Heart left ventricle (tissue), 16 donors: ENCODE data around the gene SLC10A6. TPM values are rescaled to one million over a fixed set of nuclear protein-coding genes. Genes with fewer than 3 reads are reported as not detected.
A peak's percentile ranks its signal among the peaks of the same experiment; 100 is the strongest.

Source experiments
- ATAC-seq, 4 donors: fragments of 200-7000 bp; cut with Tn5 transposase; one replicate each; pipeline ENCODE4 v1.9.1; 2020 to 2022; ENCODE audit warnings: moderate library complexity in 4 of 4, mild to moderate bottlenecking in 3 of 4, moderate number of reproducible peaks in 1 of 4
- DNase-seq, 5 donors: peaks; one replicate each; pipeline ENCODE4 v3.0.0-alpha.2; 2020
- H3K27ac ChIP-seq, 12 donors: fragments of 200-600 bp; sonication (generic) in 4 of 12; one replicate each; pipeline versions ENCODE4 v1.5.0 to v1.8.0; 2016 to 2022; ENCODE audit warnings: mild to moderate bottlenecking in 2 of 12
- H3K27me3 ChIP-seq, 9 donors: fragments of 200-600 bp; sonication (generic) in 2 of 9; one replicate each; pipeline versions ENCODE4 v1.5.1 to v1.8.0; 2016 to 2022; ENCODE audit warnings: mild to moderate bottlenecking in 3 of 9
- H3K36me3 ChIP-seq, 9 donors: fragments of 200-600 bp; sonication (generic) in 2 of 9; one replicate each; pipeline versions ENCODE4 v1.5.0 to v1.8.0; 2018 to 2022; ENCODE audit warnings: mild to moderate bottlenecking in 2 of 9
- H3K4me1 ChIP-seq, 12 donors: fragments of 200-600 bp; sonication (generic) in 4 of 12; one replicate each; pipeline versions ENCODE4 v1.5.0 to v1.8.0; 2016 to 2022; ENCODE audit warnings: mild to moderate bottlenecking in 3 of 12
- H3K4me3 ChIP-seq, 12 donors: fragments of 200-600 bp; sonication (generic) in 4 of 12; one replicate each; pipeline versions ENCODE4 v1.5.0 to v1.8.0; 2017 to 2022; ENCODE audit warnings: mild to moderate bottlenecking in 9 of 12, moderate library complexity in 4 of 12
- H3K9me3 ChIP-seq, 12 donors: fragments of 200-600 bp; sonication (generic) in 4 of 12; one replicate each; pipeline versions ENCODE4 v1.5.0 to v1.8.0; 2016 to 2022; ENCODE audit warnings: mild to moderate bottlenecking in 1 of 12
- POLR2A ChIP-seq, 2 donors: fragments of 450-650 bp; IDR thresholded peaks; one replicate each; pipeline ENCODE4 v1.6.1; 2017; ENCODE audit warnings: antibody characterized with exemption in 2 of 2, mild to moderate bottlenecking in 2 of 2, moderate library complexity in 2 of 2
- WGBS, 4 donors: extraction: QIAGEN DNeasy Blood & Tissue Kit in 2 of 4; methylation state at CpG; one replicate each; pipeline versions ENCODE4 v1.1.5 to v1.1.7; 2013 to 2018; 5-methylcytosine and 5-hydroxymethylcytosine counted together
- intact Hi-C, 10 donors: fragments of 100-400 bp; cut with DNase I; formaldehyde crosslinking; loops; one replicate each; pipeline versions ENCODE4 v1.11.1 to v1.14.2; 2022
- polyA plus RNA-seq, 2 donors: library from polyadenylated mRNA; stranded (reverse); fragments of 200-250 nt; gene quantifications; one replicate each; pipeline ENCODE4 v1.2.3, GENCODE V29; 2013
- total RNA-seq, 9 donors: library from RNA; depleted of rRNA in 2 of 9; stranded (reverse); fragments of >200 nt in 2 of 9; fragmentation: NEBNext Ultra II Directional in 3 of 9; extraction: Animal tissue kit (Norgen Biotek cat#: 25700) in 3 of 9; gene quantifications; one replicate each; pipeline versions ENCODE4 v1.1.0 to v1.2.4, GENCODE V29; 2016 to 2023
- TF ChIP-seq, protein P1 (sequence below), 12 donors: fragments of 200-600 bp; sonication (generic) in 4 of 12; IDR thresholded peaks; one replicate each; pipeline versions ENCODE4 v1.5.0 to v1.8.0; 2018 to 2022; ENCODE audit warnings: antibody characterized with exemption in 12 of 12, mild to moderate bottlenecking in 5 of 12
- donor health status: ischemic (EF 13 %, LVEDD 7.1; RV severe dilation, severe dysfunction).
- donor health status: healthy with polysubstance abuse.
- donor health status: DM: no; HTN: yes; CAD: no.
- donor health status: DM: no; HTN: no; CAD: no.
- donor health status: ischemic (EF 25% LVEDD 6.9; RV normal size, moderate dysfunction).
- donor health status: ischemic (EF 25% LVEDD 5.7; RV mildly dilated, moderate dysfunction).
- donor health status: healthy.
- donor health status: DM: yes; HTN: yes; CAD: no.
- donor health status: ischemic (EF 35%, LVEDD 5.7; RV mildly dilated, moderate dysfunction).
- donor health status: nonischemic (EF 11% LVEDD 7.7; RV severe dilation, severe dysfunction).
- donor health status: DM: yes; HTN: yes; CAD: no.
- donor health status: PGD.
- donor health status: ischemic (EF 29% LVEDD 5.4; RV normal size, mild dysfunction).
- donor health status: nonischemic (EF 23%, LVEDD 6.1; RV moderate dilation, normal function).

The SLC10A6 gene
- total and polyA plus RNA-seq, 11 donors, result 0.30 to 2.0 (median 0.53) TPM; not detected in 1

DNA sequence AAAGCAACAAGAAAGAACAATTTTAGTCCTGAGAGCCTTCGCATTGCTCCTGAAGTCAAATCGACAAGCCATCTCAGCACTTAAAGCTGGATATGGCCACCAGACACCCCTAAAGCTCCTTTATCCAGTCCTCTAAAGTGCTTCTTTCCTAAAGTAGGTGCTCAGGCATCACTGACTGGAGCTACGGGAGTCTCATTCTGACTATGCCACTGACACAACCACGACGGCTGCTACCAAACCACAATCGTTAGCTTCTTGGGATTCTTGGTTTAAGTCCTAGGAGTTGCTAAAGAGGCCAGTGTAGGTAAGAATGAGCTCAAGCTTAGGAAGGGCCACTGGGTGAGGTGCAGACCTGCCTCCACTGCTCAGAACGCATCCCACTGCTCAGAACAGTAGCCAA is 1.0 kb downstream of the SLC10A6 start:
- TF ChIP-seq POLR2A (IDR thresholded peaks at IDR 0.05), result no peak
- TF ChIP-seq, protein P1, sequence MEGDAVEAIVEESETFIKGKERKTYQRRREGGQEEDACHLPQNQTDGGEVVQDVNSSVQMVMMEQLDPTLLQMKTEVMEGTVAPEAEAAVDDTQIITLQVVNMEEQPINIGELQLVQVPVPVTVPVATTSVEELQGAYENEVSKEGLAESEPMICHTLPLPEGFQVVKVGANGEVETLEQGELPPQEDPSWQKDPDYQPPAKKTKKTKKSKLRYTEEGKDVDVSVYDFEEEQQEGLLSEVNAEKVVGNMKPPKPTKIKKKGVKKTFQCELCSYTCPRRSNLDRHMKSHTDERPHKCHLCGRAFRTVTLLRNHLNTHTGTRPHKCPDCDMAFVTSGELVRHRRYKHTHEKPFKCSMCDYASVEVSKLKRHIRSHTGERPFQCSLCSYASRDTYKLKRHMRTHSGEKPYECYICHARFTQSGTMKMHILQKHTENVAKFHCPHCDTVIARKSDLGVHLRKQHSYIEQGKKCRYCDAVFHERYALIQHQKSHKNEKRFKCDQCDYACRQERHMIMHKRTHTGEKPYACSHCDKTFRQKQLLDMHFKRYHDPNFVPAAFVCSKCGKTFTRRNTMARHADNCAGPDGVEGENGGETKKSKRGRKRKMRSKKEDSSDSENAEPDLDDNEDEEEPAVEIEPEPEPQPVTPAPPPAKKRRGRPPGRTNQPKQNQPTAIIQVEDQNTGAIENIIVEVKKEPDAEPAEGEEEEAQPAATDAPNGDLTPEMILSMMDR (IDR thresholded peaks at IDR 0.05), result no peak
- H3K27me3 ChIP-seq, result no peaks in the 10 kb centered on the region
- 67 to 73% (median 67%) methylated on average over 7 of the region's 7 CpGs for WGBS, 4 donors
- peak overlapping the region in 9 of 12 donors; percentile 34 to 78 (median 44) for H3K27ac ChIP-seq
- no peaks in the 10 kb centered on the region for H3K36me3 ChIP-seq
- peaks cover 0 to 28% (median 11%) of the 10 kb centered on the region in 12 donors for H3K4me1 ChIP-seq
- no peak for ATAC-seq
- H3K4me3 ChIP-seq, result peak overlapping the region in 6 of 12 donors; percentile 1 to 48 (median 32)
- intact Hi-C loops, result no loop called here
- DNase-seq, result no peak
- H3K9me3 ChIP-seq, result no peaks in the 10 kb centered on the region

DNA sequence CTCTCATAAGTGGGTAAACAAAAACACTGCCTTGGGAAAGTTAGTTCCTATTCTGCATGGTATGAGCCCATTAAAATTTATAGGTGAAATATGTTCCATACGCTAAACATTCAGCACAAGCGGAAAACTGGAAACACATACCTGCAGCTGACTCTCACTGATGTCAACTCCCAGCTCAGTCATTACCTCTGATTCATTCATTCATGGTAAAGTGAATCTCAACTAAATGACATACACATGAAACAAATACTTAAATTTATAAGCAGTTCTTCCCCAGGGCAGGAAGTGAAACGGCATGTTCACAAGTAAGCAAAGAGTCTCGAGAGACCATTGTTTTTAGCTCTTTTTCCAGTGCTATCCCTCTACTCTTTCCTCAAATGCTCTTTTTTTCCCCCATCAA is 1.6 kb downstream of the SLC10A6 start:
- H3K27ac ChIP-seq, result peak overlapping the region in 3 of 12 donors; percentile 44 to 78 (median 54)
- ATAC-seq (no peak), DNase-seq (no peak)
- intact Hi-C loops, result no loop called here
- peaks cover 0 to 28% (median 11%) of the 10 kb centered on the region in 12 donors for H3K4me1 ChIP-seq
- H3K4me3 ChIP-seq, result peak overlapping the region in 4 of 12 donors; percentile 1 to 39 (median 32)
- 69 to 77% (median 73%) methylated on average over 4 of the region's 4 CpGs for WGBS, 4 donors
- no peaks in the 10 kb centered on the region for H3K9me3 ChIP-seq
- H3K27me3 ChIP-seq, result no peaks in the 10 kb centered on the region
- TF ChIP-seq, protein P1 (IDR thresholded peaks at IDR 0.05), result no peak
- no peak for TF ChIP-seq POLR2A (IDR thresholded peaks at IDR 0.05)
- H3K36me3 ChIP-seq, result no peaks in the 10 kb centered on the region

DNA sequence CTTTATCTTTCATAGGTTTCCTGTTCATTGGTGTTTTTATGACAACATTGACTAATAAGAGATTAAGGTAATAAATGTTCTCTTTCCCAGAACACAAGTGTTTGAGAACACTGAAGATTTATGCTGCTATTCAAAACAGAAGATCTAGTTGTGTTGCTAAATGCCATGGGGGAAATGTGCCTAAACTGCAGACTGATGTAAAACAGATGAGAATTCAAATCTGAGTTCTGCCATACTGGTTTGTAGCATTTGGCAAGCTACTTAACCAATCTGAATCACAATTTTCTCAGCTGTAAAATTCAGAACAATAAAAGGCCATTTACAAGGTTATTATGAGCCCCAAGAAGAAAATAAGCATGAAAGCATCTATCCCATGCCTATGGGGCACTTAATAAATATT is 2.3 kb downstream of the SLC10A6 start:
- peaks cover 0 to 28% (median 11%) of the 10 kb centered on the region in 12 donors for H3K4me1 ChIP-seq
- peak overlapping the region in 1 of 12 donors; percentile 39 for H3K4me3 ChIP-seq
- no peaks in the 10 kb centered on the region for H3K9me3 ChIP-seq
- no peaks in the 10 kb centered on the region for H3K36me3 ChIP-seq
- intact Hi-C loops, result no loop called here
- no peaks in the 10 kb centered on the region for H3K27me3 ChIP-seq
- peak overlapping the region in 1 of 12 donors; percentile 78 for H3K27ac ChIP-seq
- TF ChIP-seq, protein P1 (IDR thresholded peaks at IDR 0.05), result no peak
- TF ChIP-seq POLR2A (IDR thresholded peaks at IDR 0.05), result no peak
- ATAC-seq, result peak in 1 of 4 donors; percentile 33
- DNase-seq, result no peak

DNA sequence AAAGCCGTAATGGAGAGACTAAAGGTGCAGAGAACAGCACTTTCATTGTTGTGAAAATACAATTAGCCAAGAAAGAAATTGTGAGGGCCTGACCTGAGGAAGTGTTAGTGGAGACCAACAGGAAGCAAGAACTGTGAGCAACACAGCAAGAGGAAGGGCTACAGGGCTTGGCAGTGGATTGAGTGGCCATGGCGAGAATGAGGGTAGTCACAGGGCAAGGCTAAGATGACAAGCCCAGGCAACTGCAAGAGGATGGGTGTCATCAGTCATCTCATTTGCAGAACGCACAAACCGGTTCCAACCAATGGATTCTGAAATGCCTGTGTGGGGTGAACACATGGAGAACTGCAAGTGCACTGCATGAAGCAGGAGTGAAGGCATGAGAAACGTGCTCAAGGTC is 3.6 kb downstream of the SLC10A6 start:
- ATAC-seq, result no peak
- 58 to 74% (median 69%) methylated on average over 5 of the region's 5 CpGs for WGBS, 4 donors
- intact Hi-C loops, result no loop called here

More for the DNA sequence above, 3.6 kb downstream of the SLC10A6 start:
- Histone ChIP-seq H3K4me3 (no peak overlapping the region), H3K27me3 (no peaks in the 10 kb centered on the region), H3K9me3 (no peaks in the 10 kb centered on the region), H3K4me1 (peaks cover 0 to 28% (median 11%) of the 10 kb centered on the region in 12 donors), H3K36me3 (no peaks in the 10 kb centered on the region), H3K27ac (peak overlapping the region in 1 of 12 donors; percentile 1)
- no peak for DNase-seq
- TF ChIP-seq, protein P1 (IDR thresholded peaks at IDR 0.05), result no peak
- TF ChIP-seq POLR2A (IDR thresholded peaks at IDR 0.05), result no peak
